Cerebellar nuclear complex (tissue), 1 donor: ENCODE measurements around the gene SLC49A4.
"Not testable (repeated sequence)": the region's sequence is repeated elsewhere in the genome, so short reads cannot be mapped to it uniquely, and the experiment has no call there.

Experiments
- DNase-seq, 2 experiments: peaks; one replicate each; lab custom pipeline; 2025; lab: John Stamatoyannopoulos, UW

SLC49A4 gene

DNA sequence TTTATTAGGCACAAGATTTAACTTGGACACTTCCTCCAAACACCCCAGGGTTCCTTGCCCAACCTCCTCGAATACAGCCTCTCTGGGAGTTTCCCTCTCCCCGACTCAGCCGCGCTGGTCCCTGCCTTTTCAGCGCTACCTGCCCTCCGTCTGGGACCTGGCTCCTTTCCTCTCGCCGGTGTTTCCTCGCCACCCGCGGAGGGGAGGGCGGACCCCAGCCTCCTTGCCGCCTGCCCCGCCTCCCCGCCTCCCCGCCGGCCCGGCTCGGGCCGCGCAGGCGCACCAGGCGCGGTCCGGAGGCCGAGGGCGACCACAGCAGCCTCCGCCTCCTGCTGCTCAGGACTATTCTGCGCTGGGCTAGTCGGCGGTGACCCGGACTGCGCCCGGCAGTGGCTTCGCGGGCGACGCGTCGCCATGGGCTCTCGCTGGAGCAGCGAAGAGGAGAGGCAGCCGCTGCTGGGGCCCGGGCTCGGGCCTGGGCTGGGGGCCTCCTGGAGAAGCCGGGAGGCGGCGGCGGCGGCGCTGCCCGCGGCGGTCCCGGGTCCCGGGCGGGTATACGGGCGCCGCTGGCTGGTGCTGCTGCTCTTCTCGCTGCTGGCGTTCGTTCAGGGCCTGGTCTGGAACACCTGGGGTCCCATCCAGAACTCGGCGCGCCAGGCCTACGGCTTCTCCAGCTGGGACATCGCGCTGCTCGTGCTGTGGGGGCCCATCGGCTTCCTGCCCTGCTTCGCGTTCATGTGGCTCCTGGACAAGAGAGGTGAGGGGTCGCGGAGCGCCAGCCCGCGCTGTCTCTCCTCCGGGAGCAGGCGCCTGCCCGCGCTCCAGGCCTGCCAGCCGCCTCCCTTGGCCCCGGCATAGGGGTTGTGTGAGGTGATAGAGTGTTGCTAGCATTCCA lies at the start of gene SLC49A4:
Gene SLC49A4 (plus strand): TSS at position 291 of the 895 bp plus-strand sequence. CDS start 124 bp downstream, at position 415.
- DNase-seq = no peak

- no peak for DNase-seq
Measured at GRCh38 chr3:122745369-122746021, 49.4 kb upstream of the SLC49A4 start.

- not testable (repeated sequence) for DNase-seq
Measured at GRCh38 chr3:122747295-122747694, 47.6 kb upstream of the SLC49A4 start.

GRCh38 chr3:122748347-122748746 lies 46.5 kb upstream of the SLC49A4 start:
- no peak for DNase-seq

GRCh38 chr3:122754929-122755328 lies 39.9 kb upstream of the SLC49A4 start:
- no peak for DNase-seq

DNA sequence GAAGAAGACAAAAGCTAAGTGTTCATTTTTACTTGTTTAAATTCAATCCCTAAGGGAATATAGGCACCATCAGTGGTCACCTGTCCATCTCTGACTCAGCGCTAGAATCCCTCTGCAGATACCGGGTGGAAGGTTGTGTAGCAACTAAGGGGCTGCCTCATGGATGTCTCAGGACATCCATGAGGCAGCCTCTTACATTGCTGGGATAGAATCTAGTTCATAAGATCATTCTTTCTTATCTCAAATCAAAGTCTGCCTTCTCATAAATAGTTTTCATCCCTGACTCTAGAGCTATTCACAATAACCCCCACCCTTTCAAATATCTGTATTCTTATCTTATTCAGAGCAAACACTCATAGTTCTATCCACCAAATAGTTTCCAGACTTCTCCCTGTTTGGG lies 39.4 kb upstream of the SLC49A4 start:
- no peak for DNase-seq

- DNase-seq = no peak
Measured at GRCh38 chr3:122758877-122759560, 35.9 kb upstream of the SLC49A4 start.

- no peak for DNase-seq
Measured at GRCh38 chr3:122760453-122761271, 34.2 kb upstream of the SLC49A4 start.

DNA sequence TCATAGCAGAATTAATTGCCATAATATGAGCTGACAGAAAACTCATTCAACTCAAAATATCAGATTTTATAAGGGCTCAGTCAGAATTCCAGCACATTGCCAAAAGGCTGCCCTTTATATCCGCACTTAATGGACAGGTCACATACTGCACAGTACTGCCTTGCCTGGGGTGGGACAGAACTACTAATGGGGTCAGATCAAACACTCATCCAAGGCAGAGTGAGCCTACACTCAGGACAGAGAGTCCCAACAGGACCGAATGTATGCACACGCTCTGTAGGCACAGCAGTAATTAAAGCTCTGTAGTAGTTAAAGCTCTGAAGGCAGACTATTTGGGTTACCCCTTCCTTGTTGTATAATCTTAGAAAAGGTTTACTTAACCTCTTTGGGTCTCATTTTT lies 28.4 kb upstream of the SLC49A4 start:
- no peak for DNase-seq

- no peak for DNase-seq
Measured at GRCh38 chr3:122767540-122768372, 27.1 kb upstream of the SLC49A4 start.

- DNase-seq = no peak
Measured at GRCh38 chr3:122770521-122771202, 24.2 kb upstream of the SLC49A4 start.

DNA sequence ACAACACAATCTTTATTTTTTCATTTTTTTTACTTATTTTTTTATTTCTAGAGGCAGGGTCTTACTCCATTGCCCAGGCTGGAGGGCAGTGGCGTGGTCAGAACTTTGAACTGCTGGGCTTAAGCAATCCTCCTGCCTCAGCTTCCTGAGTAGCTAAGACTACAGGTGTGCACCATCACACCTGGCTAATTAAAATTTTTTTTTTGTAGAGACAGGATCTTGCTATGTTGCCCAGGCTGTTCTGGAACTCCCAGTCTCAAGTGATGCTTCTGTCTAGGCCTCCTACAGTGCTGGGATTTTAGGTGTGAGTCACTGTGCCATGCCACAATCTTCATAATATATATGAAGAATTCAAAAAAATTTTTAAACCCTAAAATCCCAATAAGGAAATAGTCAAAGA lies 22.0 kb upstream of the SLC49A4 start:
- no peak for DNase-seq

DNA sequence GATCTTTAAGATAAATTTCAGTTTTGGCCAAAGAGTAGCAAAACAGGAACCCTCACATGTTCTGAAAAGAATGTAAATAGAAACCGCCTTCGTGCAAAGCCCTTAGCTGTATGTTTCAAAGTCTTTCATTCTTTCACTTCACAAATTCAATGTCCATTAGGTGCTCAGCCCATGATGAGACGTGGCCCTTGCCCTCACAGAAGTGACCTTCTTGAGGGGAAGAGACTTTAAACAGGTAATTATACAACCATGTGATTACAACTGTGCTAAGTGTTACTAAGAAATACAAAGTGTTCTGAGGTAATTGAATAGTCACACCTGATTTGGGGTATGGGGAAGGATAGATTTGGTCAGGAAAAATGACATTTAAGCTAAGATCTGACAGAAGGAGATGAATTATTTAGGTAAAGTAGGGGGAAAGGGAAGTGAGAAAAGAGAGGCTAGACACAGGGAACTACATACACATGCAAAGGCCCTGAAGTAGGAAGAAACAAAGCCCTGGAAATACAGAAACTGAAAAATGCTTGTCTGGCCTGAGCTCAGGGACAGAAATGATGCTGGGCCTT lies 20.8 kb upstream of the SLC49A4 start:
- DNase-seq = no peak

- no peak for DNase-seq
Measured at GRCh38 chr3:122774564-122774963, 20.3 kb upstream of the SLC49A4 start.

DNA sequence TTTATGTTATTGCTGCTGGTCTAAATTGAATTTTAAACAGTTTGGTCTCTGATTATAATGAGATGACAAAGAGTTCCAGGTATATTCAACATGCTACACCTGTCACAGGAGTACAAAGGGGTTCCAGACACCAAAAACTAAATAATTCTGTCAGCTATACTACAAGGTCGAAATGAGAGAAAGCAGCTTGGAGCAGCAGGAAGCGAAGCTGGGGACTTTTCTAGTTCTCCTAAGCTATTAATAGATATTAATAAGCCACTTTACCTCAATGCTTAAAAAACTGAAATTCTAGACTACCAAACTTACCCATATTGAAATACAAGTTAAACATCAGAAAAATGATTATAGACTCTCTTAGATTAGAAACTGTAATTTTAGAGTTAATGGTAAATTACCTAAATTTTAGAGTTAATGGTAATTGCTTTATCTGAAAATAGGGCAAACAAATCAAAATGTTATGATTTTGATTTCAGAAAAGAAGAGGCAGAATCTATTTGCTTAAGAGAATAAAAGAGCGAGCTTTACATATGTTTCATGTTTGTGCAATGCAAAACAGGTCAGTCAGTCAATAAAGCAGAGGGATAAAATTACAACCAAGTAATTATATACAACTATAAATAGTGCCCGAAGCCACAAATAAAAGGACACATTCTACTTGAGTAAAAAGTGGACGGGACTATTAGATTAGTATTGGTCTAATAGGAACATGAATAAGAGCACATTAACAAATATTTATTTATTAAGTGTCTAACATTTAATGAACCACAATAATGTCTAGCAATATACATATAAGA lies 18.0 kb upstream of the SLC49A4 start:
- no peak for DNase-seq

DNA sequence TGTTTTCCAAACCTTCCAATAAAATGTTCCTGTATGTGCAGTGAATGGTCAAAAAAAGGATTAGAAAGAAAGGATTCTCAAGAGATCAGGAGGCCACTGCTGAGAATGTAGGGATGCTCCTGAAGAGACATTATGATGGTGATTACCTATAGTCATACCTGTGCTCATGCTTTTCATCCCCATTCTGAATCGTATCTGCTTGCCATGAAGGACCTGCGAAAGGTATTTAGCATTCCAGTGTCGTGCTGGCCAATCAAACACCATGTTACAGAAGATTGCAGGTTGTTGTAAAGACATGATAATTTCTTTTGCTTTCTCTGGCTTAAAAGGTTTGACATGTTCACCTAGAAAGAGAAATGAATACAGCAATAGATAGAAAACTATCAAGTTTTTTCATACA lies 17.3 kb upstream of the SLC49A4 start:
- DNase-seq = no peak

DNA sequence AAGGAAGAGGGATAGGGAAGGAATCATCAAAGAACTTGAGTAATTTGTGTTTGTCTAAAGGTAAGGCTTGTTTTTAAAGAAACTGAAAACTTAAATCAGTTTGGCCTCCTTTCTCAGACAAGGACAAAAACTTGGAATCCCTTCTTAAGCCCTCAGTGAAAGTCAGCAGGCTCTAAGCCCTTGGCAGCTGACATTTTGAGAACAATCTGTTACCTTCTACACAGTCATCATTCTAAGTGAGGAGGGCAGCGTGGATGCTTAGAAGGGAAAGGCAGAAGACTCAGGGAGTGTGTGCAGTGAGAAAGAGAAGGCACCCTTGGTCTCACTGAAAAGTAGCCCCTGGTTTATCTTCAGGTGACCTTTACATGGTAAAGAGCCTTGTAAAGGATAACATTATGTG lies 12.1 kb upstream of the SLC49A4 start:
- no peak for DNase-seq

GRCh38 chr3:122784436-122784835 lies 10.4 kb upstream of the SLC49A4 start:
- DNase-seq = no peak

DNA sequence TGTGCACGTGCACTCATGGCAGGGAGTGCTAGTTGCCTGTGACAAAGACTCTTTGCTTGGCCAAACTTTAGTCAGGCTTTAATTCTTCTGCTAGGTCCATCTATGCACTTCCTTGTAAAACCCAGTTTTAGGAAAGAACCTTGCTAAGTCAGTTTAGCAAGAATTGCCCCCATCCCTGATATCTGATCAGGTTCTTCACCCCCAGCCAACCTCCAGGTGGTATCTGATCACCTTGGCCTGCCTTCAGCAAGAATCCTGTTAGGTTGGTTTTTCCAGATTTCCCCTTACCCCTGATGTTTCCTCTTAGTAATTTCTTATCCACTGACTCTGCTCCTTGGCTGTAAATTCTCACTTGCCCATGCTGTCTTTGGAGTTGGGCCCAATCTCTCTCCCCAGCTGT lies 9.6 kb upstream of the SLC49A4 start:
- no peak for DNase-seq
